ENCODE results near the gene CXorf66.
"Not testable (repeated sequence)": the region's sequence is repeated elsewhere in the genome, so short reads cannot be mapped to it uniquely, and the experiment has no call there.

The CXorf66 gene

GRCh38 chrX:139965421-139965820 is at the start of gene CXorf66:
Gene CXorf66, minus strand, starts transcription at chrX:139965521. Its CDS starts 25 bp downstream, at chrX:139965496.
- ATAC-seq = no peak

GRCh38 chrX:139982856-139983255 is 17.5 kb upstream of the CXorf66 start:
- DNase-seq = no peak
- no peak for ATAC-seq

More at GRCh38 chrX:139965421-139965820, at the start of gene CXorf66:
- no peak for DNase-seq

DNA sequence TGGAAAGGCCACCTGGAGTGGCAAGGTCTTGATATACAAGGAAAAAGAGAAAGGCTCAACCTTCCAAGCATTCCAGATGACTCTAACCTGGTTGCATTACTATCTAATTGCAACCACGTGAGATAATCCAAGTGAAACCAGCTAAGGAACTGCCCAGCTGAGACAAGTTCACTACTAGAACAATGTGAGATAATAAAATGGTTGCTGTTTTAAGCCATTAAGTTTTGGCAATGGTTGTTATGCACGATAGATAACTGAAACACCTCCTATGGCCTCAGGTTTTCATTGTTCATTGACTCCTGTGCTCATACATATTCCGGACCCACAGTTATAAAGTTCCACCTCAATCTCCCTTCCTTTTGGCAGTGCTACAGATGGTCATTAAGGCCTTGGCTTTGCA is 9.2 kb upstream of the CXorf66 start:
- ATAC-seq (no peak), DNase-seq (no peak)

DNA sequence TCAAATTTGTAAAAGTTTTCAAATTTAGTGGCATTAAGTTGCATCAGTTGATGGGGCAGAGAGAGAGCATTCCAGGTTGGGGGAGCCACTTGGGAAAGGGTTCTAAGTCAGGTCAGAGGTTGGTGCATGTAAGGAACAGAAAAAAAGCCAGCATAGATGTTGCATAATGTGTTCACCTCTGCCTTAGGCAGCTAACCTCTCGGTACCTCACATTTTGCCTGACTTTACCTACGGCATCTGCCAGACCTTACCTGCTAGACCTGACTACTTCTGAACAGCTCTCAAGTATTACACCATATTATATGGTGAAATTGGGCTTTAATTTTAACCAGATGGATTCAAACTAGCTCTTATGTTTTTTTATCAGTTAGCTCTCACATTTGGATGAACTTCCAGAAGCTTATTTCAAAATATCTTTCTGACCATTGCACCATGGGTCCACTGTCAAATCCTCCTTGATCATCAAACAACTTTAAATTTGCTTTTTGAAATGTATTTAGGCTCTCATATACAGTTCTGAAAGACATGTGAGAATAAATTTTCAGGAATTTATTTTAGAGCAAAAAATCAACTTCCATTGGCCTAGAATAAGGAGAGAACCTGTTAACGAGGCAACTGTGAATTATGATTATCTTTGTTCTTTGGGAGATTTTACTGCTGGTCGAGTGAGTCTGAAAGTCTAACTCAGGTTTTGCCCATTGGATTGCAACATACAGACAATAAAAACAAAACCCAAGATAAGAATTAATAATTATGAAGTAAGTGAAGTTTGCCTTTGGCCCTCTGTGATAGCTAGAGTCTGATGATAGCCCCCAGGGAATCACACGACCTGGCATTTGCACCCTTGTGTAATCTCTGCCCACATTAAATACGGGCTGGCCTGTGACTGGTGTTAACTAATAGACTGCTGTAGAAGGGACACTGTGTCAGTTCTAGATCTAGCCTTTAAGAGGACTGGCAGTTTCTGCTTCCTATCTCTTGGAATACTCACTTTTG is 7.6 kb upstream of the CXorf66 start:
- ATAC-seq = no peak

GRCh38 chrX:139972113-139972512 is 6.8 kb upstream of the CXorf66 start:
- no peak for ATAC-seq
- DNase-seq = no peak

More for the DNA sequence above, 7.6 kb upstream of the CXorf66 start:
- DNase-seq = no peak

GRCh38 chrX:139971394-139971749 is 6.1 kb upstream of the CXorf66 start:
- ATAC-seq (no peak), DNase-seq (no peak)

DNA sequence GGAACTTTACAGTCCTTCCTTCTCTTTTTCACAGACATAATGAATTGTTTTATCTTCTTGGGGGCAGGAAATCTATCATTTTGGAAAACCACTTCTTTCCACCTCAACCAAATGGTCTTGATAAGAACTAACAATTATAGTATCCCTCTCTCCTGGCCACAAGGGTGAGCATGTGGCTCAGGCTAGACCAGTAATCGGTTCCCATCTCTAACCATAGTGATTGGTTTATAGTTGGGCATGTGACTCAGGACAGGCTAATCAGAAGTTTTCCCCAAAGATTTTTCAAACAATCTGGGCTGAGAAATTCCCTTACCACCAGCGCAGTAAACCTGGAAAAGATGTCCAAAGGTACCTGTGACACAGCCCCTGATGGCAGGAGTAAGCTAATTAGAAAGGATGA is 4.0 kb upstream of the CXorf66 start:
- DNase-seq (no peak), ATAC-seq (no peak)

DNA sequence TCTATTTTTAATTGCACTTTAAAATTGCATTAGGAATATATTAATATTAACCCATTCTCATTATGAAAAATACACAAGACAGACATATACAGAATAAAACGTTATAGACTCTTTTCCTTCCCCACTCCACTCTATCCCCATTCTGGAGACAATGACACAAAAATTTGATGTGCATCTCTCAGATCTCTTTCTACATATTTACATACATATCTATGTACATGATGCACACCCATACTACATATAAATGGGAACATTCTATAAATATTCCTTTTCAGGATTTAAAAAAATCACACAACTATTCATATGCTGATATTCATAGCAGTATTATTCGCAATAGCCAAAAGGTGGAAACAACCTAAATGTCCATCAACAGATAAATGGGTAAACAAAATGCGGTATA is 2.4 kb upstream of the CXorf66 start:
- DNase-seq = no peak

GRCh38 chrX:139967300-139967699 is 2.0 kb upstream of the CXorf66 start:
- ATAC-seq = no peak
- DNase-seq = no peak

More for the DNA sequence above, 2.4 kb upstream of the CXorf66 start:
- no peak for ATAC-seq

DNA sequence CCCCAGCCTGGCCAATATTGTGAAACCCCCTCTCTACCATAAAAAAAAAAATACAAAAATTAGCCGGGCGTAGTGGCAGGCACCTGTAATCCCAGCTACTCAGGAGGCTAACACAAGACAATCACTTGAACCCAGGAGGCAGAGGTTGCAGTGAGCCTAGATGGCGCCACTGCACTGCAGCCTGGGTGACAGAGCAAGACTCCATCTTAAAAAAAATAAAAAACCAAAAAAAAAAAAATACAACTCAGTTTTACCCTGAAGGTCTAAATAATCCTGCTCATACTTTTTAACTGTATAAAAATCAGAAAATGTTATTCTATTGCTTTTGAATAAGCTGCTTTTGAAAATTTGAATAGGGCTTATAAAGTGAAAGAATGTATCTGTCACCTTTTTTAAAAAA is 838 bp upstream of the CXorf66 start:
- DNase-seq = not testable (repeated sequence)

DNA sequence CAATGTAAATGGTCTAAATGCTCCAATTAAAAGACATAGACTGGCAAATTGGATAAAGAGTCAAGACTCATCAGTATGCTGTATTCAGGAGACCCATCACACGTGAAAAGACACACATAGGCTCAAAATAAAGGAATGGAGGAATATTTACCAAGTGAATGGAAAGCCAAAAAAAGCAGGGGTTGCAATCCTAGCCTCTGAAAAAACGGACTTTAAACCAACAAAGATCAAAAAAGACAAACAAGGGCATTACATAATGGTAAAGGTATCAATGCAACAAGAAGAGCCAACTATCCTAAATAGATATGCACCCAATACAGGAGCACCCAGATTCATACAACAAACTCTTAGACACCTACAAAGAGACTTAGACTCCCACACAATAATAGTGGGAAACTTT is 4.2 kb downstream of the CXorf66 start:
- not testable (repeated sequence) for DNase-seq, ATAC-seq

More for the DNA sequence above, 838 bp upstream of the CXorf66 start:
- ATAC-seq = not testable (repeated sequence)

- DNase-seq = no peak
- ATAC-seq = no peak
These were observed 15.6 kb downstream of the CXorf66 start for GRCh38 chrX:139949703-139950102.

DNA sequence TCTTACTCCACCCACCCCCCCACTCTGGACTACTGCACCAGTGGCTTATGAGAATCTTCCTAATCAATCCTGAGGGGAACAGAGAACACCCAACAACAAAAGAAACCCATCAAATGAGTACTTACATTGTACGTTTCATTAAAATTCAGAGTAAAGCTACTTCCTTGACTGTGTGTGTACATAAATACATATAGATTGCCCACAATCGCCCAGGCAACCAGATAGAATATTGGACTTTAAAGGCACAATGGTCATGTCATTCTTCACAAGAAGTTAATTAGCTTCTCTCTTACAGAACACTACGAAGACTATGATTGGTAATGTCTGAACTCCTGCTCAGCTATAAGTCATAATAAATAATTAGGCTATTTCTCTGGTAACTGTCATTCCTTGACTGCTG is 20.2 kb downstream of the CXorf66 start:
- ATAC-seq (no peak), DNase-seq (no peak)

- DNase-seq (no peak), ATAC-seq (no peak)
These were observed 29.1 kb downstream of the CXorf66 start for GRCh38 chrX:139936259-139936658.

DNA sequence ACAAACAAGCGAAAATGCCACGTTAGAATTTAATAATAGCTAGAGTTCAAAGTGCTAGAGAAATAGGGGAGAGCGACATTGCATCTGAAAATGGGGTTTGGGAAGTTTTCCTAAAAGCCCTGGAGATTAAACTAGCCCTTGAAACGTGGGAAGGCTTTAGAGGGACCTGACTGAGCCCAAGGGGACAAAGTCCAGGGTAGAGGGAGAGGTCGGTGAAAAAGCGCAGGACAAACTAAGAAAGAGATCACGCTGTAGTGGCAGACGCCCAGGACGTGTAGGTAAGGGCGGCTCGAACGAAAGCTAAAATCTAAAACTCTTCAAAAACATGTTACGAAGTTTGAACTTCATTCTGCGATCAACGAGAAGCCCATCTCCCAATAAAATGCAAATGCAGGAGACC is 31.4 kb downstream of the CXorf66 start:
- ATAC-seq (no peak), DNase-seq (no peak)

DNA sequence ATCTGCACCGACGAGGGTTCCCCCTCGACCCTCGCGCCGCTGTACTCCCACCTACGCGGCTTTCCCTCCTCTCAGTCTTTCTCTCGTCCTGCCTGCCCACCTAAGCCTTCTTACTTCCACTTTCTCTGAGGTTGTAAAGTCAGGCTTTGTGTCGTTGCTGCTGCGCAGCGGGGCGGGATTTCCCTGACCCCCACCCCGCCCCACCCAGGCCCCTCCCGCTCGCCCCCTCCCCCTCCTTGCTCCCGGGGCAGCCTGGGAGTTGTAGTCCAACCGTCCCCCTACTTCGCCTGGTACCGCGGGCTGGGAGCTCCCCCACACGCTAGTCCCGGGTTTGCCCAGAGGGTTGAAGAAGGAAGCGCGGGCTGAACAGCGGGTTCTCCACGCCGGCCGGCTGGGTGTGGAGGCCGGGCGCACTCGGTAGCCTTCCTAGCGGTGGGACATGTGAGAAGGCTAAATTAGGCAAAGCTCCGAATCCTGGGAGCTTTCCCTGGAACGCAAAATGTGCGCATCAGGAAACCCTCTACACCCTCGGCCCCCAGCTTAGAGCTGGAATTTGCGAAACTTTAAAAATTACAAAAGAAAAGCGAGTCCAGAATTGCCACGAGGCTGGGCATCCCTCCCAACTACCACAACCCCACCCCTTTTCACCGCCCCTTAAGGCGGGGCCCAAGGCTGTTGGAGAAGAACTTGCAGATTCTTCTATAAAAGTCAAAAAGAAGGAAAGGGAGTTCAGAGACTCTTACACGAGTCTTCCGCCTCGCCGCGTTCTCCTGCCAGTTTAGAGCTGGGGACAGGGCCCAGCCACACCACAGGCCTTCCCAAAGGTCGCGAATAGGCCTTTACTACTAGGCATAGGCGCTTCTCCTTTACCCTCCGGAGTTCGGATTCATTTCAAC is 32.2 kb downstream of the CXorf66 start, which contains the start of gene ATP11C:
Gene ATP11C, minus strand, starts transcription at position 153 of the 896 bp plus-strand sequence. CDS start 1,011 bp downstream, outside the sequence.
- ATAC-seq (peak; percentile 93), DNase-seq (peak; percentile 83)

DNA sequence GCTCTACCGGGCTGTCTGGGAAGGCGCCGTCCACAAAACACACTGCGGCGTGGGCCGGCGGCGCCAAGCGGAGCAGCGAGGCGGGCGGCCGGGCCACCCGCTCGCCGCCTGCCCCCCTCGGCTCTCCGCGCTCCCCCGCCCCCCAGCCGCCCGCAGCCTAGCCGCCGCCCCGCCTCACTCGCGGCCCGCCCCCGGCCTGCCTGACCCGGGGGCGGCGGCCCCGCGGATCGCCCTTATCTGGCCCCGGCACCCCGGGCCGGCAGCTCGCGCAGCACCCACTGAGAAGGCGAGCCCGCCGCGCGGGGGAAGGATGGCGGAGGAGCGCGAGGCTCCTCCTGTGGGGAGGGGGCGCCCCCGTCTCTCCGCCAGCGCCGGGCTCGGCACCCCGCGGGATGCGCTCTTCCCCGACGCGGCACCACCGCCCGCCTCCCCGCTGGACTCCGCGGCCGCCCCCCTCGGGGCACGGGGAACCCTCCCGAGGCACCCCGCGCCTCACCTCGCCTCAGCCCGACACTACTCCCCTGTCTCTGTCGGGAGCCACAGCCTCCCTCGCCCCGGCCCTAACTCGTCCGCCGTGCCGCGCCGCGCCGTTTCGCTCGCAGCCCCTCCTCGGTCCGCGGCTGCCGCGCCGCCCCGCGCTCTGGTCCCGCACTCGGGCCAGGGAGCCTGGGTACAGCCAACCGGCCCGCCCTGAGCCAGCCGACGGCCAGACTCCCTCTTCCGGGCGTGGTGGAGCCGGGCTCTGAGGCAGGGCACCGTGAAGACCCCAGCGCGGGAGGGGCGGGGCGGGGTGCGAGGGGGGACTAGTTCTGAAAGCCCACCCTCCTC is 33.0 kb downstream of the CXorf66 start:
- DNase-seq (peak; percentile 53), ATAC-seq (peak; percentile 37)

GRCh38 chrX:139931646-139932072 is 33.7 kb downstream of the CXorf66 start:
- ATAC-seq (no peak), DNase-seq (no peak)

DNA sequence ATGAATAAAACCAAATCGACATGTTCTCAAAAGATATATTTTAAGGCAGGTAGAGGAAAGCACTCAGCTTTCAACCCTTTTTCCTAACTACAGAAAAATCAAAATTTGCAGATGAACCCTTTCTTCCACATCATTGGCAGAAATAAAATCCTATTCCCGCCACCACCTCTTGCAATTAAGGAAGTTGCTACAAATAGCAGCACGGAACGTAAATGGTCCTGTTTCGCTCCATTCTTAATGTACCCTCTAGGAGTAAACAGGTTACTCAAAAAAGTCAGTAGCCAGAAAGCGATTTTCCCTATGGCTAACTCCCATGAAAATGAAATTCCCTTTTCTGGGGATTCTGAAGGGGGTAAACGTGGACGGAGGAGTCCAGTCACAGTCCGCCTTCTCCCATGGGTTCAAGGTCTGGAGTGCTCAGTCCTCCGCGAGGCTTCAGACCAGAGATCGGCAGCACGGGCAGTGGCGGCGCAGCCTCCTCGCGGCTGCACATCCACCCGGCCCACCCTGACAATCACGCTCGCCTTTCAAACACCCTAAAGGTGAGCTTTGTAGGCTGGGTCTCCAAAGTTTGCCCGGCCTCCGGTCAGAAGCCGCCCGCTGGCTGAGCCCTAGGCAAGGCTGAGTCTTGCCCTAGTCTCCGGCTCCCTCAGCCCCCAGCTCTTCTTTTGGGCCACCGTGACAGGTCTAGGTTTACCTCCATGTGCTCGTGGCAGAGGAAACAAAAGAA is 34.2 kb downstream of the CXorf66 start:
- ATAC-seq = no peak
- DNase-seq = peak; percentile 26

- no peak for DNase-seq
- ATAC-seq = no peak
These were observed 34.9 kb downstream of the CXorf66 start for GRCh38 chrX:139930401-139930800.

- no peak for ATAC-seq
- no peak for DNase-seq
These were observed 35.4 kb downstream of the CXorf66 start for GRCh38 chrX:139929876-139930275.

Data from stimulated activated naive CD8-positive, alpha-beta T cell treated with anti-CD3 and anti-CD28 coated beads, Interleukin-15, Interleukin-2, amounts not matched to agents 100 U/mL and 50 U/mL, for 24 hours (primary cell).